ENCODE measurements around the gene ORM2. TPM values are rescaled to one million over a fixed set of nuclear protein-coding genes. Genes with fewer than 3 reads are reported as not detected.

ORM2 gene
- total RNA-seq, 1 experiment from 2014 or later = 46.0 TPM

GRCh38 chr9:114355821-114356220 lies 26.2 kb downstream of the ORM2 start:
- no peak for DNase-seq
- Mint-ChIP-seq H3K36me3 (ENCODE audit: insufficient read depth, unreplicated experiment) (peaks cover 23% of the 10 kb centered on the region), H3K27ac (ENCODE audit: unreplicated experiment) (no peak overlapping the region), H3K9me3 (ENCODE audit: unreplicated experiment) (no peaks in the 10 kb centered on the region), H3K4me1 (ENCODE audit: low read depth, unreplicated experiment) (no peaks in the 10 kb centered on the region), H3K4me3 (ENCODE audit: unreplicated experiment) (no peak overlapping the region), H3K27me3 (ENCODE audit: insufficient read depth, unreplicated experiment) (no peaks in the 10 kb centered on the region)
- no peak for TF ChIP-seq CTCF (IDR thresholded peaks at IDR 0.05; ENCODE audit: insufficient read depth in 1 of 2, low read depth in 1 of 2, low read length in 1 of 2, severe bottlenecking in 1 of 2, unreplicated experiment in 1 of 2)
- Histone ChIP-seq H3K4me1 (no peaks in the 10 kb centered on the region), H3K36me3 (ENCODE audit: control insufficient read depth, insufficient read depth, low read length) (no peaks in the 10 kb centered on the region), H3K9me3 (no peaks in the 10 kb centered on the region), H3K4me3 (ENCODE audit: low read depth, low read length) (no peak overlapping the region), H3K27me3 (replicated peaks; ENCODE audit: control insufficient read depth, insufficient read depth, low read length) (no peaks in the 10 kb centered on the region)
- BruUV-seq (replicated peaks) = no TSS peak
- intact Hi-C loops (cut with micrococcal nuclease; ENCODE audit: unreplicated experiment) = no loop called here
- CTCF ChIA-PET = no interaction called here
- POLR2A ChIA-PET = no interaction called here

DNA sequence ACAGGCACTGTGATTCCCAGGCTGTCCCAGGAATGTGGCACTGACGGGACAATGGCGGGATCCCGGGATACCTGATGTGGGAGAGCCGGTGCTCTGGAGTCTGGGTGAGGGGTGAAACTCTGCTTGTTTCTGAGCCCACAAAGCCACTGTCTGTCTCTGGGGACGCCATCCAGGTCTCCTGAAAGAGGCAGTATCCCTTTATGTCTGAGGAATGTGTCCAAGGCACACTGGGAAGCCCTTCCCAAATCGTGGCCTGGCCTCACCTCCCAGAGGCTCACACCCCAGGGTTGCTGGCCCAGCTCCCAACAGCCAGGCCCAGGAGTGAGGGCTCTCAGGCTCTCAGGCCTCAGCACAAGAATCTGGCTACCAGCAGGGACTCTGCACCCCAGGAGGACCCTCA lies 27.1 kb downstream of the ORM2 start:
- Mint-ChIP-seq H3K27ac (ENCODE audit: unreplicated experiment) (no peak overlapping the region), H3K4me1 (ENCODE audit: low read depth, unreplicated experiment) (no peaks in the 10 kb centered on the region), H3K36me3 (ENCODE audit: insufficient read depth, unreplicated experiment) (peaks cover 26% of the 10 kb centered on the region), H3K27me3 (ENCODE audit: insufficient read depth, unreplicated experiment) (no peaks in the 10 kb centered on the region), H3K9me3 (ENCODE audit: unreplicated experiment) (no peaks in the 10 kb centered on the region), H3K4me3 (ENCODE audit: unreplicated experiment) (no peak overlapping the region)
- ChIA-PET CTCF (no interaction called here), POLR2A (no interaction called here)
- DNase-seq = no peak
- Histone ChIP-seq H3K9me3 (no peaks in the 10 kb centered on the region), H3K4me3 (ENCODE audit: low read depth, low read length) (no peak overlapping the region), H3K36me3 (ENCODE audit: control insufficient read depth, insufficient read depth, low read length) (no peaks in the 10 kb centered on the region), H3K27me3 (replicated peaks; ENCODE audit: control insufficient read depth, insufficient read depth, low read length) (no peaks in the 10 kb centered on the region), H3K4me1 (no peaks in the 10 kb centered on the region)
- BruUV-seq (replicated peaks) = no TSS peak
- TF ChIP-seq CTCF (IDR thresholded peaks at IDR 0.05; ENCODE audit: insufficient read depth in 1 of 2, low read depth in 1 of 2, low read length in 1 of 2, severe bottlenecking in 1 of 2, unreplicated experiment in 1 of 2) = no peak
- intact Hi-C loops (cut with micrococcal nuclease; ENCODE audit: unreplicated experiment) = no loop called here

DNA sequence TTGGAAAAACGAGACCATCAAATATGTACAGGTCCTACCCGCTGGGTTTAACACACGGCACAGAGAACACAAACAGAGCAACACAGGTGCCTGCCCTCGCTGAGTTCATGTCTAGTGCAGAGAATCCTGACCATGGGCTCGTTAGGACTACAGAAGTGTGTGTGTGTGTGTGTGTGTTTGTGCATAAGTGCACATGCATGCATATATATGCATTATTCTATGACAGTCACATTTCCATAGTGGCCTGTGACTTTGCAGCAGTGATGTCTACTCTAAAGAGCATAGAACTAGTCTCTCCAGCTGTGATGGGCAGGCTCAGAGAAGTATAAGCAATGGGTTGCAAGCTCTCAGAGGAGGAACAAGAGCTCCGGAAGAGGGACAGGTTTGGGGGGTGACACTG lies 27.7 kb downstream of the ORM2 start:
- POLR2A ChIA-PET = no interaction called here
- Mint-ChIP-seq H3K4me3 (ENCODE audit: unreplicated experiment) (no peak overlapping the region), H3K9me3 (ENCODE audit: unreplicated experiment) (no peaks in the 10 kb centered on the region), H3K27me3 (ENCODE audit: insufficient read depth, unreplicated experiment) (no peaks in the 10 kb centered on the region), H3K36me3 (ENCODE audit: insufficient read depth, unreplicated experiment) (peaks cover 26% of the 10 kb centered on the region), H3K4me1 (ENCODE audit: low read depth, unreplicated experiment) (no peaks in the 10 kb centered on the region), H3K27ac (ENCODE audit: unreplicated experiment) (no peak overlapping the region)
- Histone ChIP-seq H3K4me3 (ENCODE audit: low read depth, low read length) (no peak overlapping the region), H3K27me3 (replicated peaks; ENCODE audit: control insufficient read depth, insufficient read depth, low read length) (no peaks in the 10 kb centered on the region), H3K4me1 (no peaks in the 10 kb centered on the region), H3K9me3 (no peaks in the 10 kb centered on the region), H3K36me3 (ENCODE audit: control insufficient read depth, insufficient read depth, low read length) (no peaks in the 10 kb centered on the region)
- TF ChIP-seq CTCF (IDR thresholded peaks at IDR 0.05; ENCODE audit: insufficient read depth in 1 of 2, low read depth in 1 of 2, low read length in 1 of 2, severe bottlenecking in 1 of 2, unreplicated experiment in 1 of 2) = no peak
- intact Hi-C loops (cut with micrococcal nuclease; ENCODE audit: unreplicated experiment) = no loop called here
- no peak for DNase-seq
- BruUV-seq (replicated peaks) = no TSS peak
- CTCF ChIA-PET = no interaction called here

All from Caco-2 (cell line).